ENCODE measurements around the gene LSP1.
"Not testable (repeated sequence)": the region's sequence is repeated elsewhere in the genome, so short reads cannot be mapped to it uniquely, and the experiment has no call there.

LSP1 gene

GRCh38 chr11:1875093-1875850 lies 22.4 kb downstream of the LSP1 start:
- FAIRE-seq (no peak), DNase-seq (ENCODE audit: insufficient read length, low spot score) (no peak)

GRCh38 chr11:1875851-1876301 lies 23.0 kb downstream of the LSP1 start:
- DNase-seq (ENCODE audit: insufficient read length, low spot score); FAIRE-seq: not testable (repeated sequence)

- peak; percentile 35 for DNase-seq (ENCODE audit: insufficient read length, low spot score)
- FAIRE-seq, result peak; percentile 46
Observed at GRCh38 chr11:1876361-1877063, 23.6 kb downstream of the LSP1 start.

- no peak for FAIRE-seq
- no peak for DNase-seq (ENCODE audit: insufficient read length, low spot score)
Observed at GRCh38 chr11:1877211-1878136, 24.6 kb downstream of the LSP1 start.

GRCh38 chr11:1878137-1879031 lies 25.5 kb downstream of the LSP1 start:
- DNase-seq (ENCODE audit: insufficient read length, low spot score), result no peak
- FAIRE-seq, result no peak

- DNase-seq (ENCODE audit: insufficient read length, low spot score) (no peak), FAIRE-seq (no peak)
Observed at GRCh38 chr11:1879342-1879940, 26.6 kb downstream of the LSP1 start.

GRCh38 chr11:1879941-1880720 lies 27.2 kb downstream of the LSP1 start:
- DNase-seq (ENCODE audit: insufficient read length, low spot score) (no peak), FAIRE-seq (no peak)

GRCh38 chr11:1880746-1881441 lies 28.0 kb downstream of the LSP1 start:
- no peak for FAIRE-seq
- DNase-seq (ENCODE audit: insufficient read length, low spot score), result no peak

- no peak for DNase-seq (ENCODE audit: insufficient read length, low spot score)
- no peak for FAIRE-seq
Observed at GRCh38 chr11:1881442-1882264, 28.8 kb downstream of the LSP1 start.

- peak; percentile 83 for DNase-seq (ENCODE audit: insufficient read length, low spot score)
- no peak for FAIRE-seq
Observed at GRCh38 chr11:1882265-1883238, 29.7 kb downstream of the LSP1 start.

GRCh38 chr11:1883346-1884302 lies 30.7 kb downstream of the LSP1 start:
- no peak for FAIRE-seq
- no peak for DNase-seq (ENCODE audit: insufficient read length, low spot score)

GRCh38 chr11:1884303-1884700 lies 31.4 kb downstream of the LSP1 start:
- FAIRE-seq, result no peak
- DNase-seq (ENCODE audit: insufficient read length, low spot score), result no peak

GRCh38 chr11:1886551-1886950 lies 33.7 kb downstream of the LSP1 start:
- not testable (repeated sequence) for FAIRE-seq

GRCh38 chr11:1887451-1888346 lies 34.8 kb downstream of the LSP1 start:
- DNase-seq (ENCODE audit: insufficient read length, low spot score), result no peak
- FAIRE-seq, result no peak

More at GRCh38 chr11:1886551-1886950, 33.7 kb downstream of the LSP1 start:
- not testable (repeated sequence) for DNase-seq (ENCODE audit: insufficient read length, low spot score)
